ENCODE measurements around the gene PCDHGA5. TPM values are rescaled to one million over a fixed set of nuclear protein-coding genes. Genes with fewer than 3 reads are reported as not detected.
A peak's percentile ranks its signal among the peaks of the same experiment; 100 is the strongest.

The PCDHGA5 gene
- total and polyA plus RNA-seq, 2 of the 8 experiments (the other 6 are each of a cell fraction or from before 2014, with no cell fraction given), result 1.1 to 1.3 TPM

DNA sequence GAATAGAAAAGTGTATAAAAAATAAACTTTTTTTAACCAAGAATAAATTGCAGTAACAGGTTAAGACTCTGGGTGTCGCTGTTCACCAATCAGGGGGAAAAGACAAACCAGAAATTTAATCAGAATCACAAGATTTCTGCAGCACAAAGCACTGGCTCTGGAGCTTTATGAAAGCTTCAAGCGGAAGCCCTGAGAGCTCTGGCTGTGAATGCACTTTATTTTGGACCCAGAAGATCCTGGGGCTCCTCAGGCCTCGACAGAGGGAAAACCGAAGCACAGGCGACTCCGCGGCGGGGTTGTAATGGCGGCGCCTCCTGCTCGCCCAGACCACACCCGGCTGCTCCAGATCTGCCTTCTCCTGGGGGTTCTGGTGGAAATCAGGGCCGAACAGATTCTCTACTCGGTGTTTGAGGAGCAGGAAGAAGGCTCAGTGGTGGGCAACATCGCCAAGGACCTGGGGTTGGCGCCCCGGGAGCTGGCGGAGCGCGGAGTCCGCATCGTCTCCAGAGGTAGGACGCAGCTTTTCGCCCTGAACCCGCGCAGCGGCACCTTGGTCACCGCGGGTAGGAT lies 9.0 kb upstream of the PCDHGA5 start, which contains the start of gene PCDHGA4:
Gene PCDHGA4 (plus strand): TSS at position 122 of the 570 bp plus-strand sequence. CDS start 87 bp downstream, at position 209.
- no peak within 1 kb of the TSS for H2AK5ac ChIP-seq (ENCODE audit: low read depth, low read length)
- peaks cover 0 to 13% (median 3%) of the 10 kb centered on the region in 4 experiments; a peak in 3 of 8 replicates for H3K36me3 ChIP-seq (ENCODE audit: control insufficient read depth in 2 of 4, insufficient read depth in 4 of 4, low read length in 3 of 4)

More for the DNA sequence above, 9.0 kb upstream of the PCDHGA5 start, which contains the start of gene PCDHGA4:
- DNase-seq (ENCODE audit: low read depth in 1 of 2, low spot score in 2 of 2) (no peak), FAIRE-seq (no peak)
- CTCF ChIA-PET (ENCODE audit: partially characterized antibody), result interaction anchor here (0.6 to 4.4 kb wide), 42 partner anchors 9 to 279 kb away, joined by 3 to 28 read pairs (median 5); partner anchors contain the start of genes PCDHB10, PCDHB14, PCDHB15 and PCDHB16
- Histone ChIP-seq H3K27me3 (replicated peaks in 1 of 4; ENCODE audit: control insufficient read depth in 3 of 4, extremely low read depth in 1 of 4, insufficient read depth in 3 of 4, low read length in 3 of 4) (no peaks in the 10 kb centered on the region), H3K23me2 (ENCODE audit: low read depth, low read length) (no peaks in the 10 kb centered on the region), H3K9me3 (ENCODE audit: insufficient read depth in 2 of 2, low read depth in 1 of 2, low read length in 1 of 2) (peaks cover 35 to 44% of the 10 kb centered on the region in 2 experiments), H2BK15ac (ENCODE audit: low read length) (no peak within 1 kb of the TSS), H3K4me3 (ENCODE audit: extremely low read depth in 1 of 4, insufficient read depth in 2 of 4, low read depth in 3 of 4, low read length in 4 of 4) (no peak within 1 kb of the TSS), H3K9ac (replicated peaks in 1 of 4; ENCODE audit: extremely low read depth in 1 of 4, low read depth in 3 of 4, low read length in 3 of 4) (no peak within 1 kb of the TSS), H3K27ac (ENCODE audit: low read depth, low read length) (no peak within 1 kb of the TSS), H3K56ac (replicated peaks; ENCODE audit: insufficient read length, low read depth, low read length) (no peak within 1 kb of the TSS), H4K5ac (ENCODE audit: insufficient read length, low read depth, low read length) (no peak within 1 kb of the TSS), H2BK12ac (ENCODE audit: low read depth, low read length) (no peak within 1 kb of the TSS), H3K4me2 (ENCODE audit: insufficient read depth in 1 of 2, low read depth in 2 of 2, low read length in 2 of 2) (no peak within 1 kb of the TSS), H3K18ac (ENCODE audit: extremely low read depth, low read length) (no peak within 1 kb of the TSS), H4K91ac (replicated peaks; ENCODE audit: insufficient read length, low read length) (no peak within 1 kb of the TSS), H3K14ac (ENCODE audit: insufficient read length) (no peak within 1 kb of the TSS), H2AFZ (ENCODE audit: low read length) (no peak within 1 kb of the TSS), H3K79me2 (ENCODE audit: control insufficient read depth in 1 of 2, insufficient read depth in 2 of 2, low read length in 2 of 2) (no peaks in the 10 kb centered on the region), H2BK5ac (ENCODE audit: low read depth, low read length) (no peak within 1 kb of the TSS), H2BK120ac (replicated peaks; ENCODE audit: low read depth, low read length) (no peak within 1 kb of the TSS), H3K4ac (replicated peaks; ENCODE audit: insufficient read length, low read depth, low read length) (no peak within 1 kb of the TSS), H3K79me1 (ENCODE audit: low read depth, low read length) (no peaks in the 10 kb centered on the region), H2BK20ac (ENCODE audit: low read length) (no peak within 1 kb of the TSS), H4K8ac (ENCODE audit: extremely low read depth, insufficient read depth, low read length) (no peak within 1 kb of the TSS), H3K4me1 (replicated peaks in 1 of 4; ENCODE audit: control insufficient read depth in 3 of 4, insufficient read depth in 4 of 4, low read length in 3 of 4) (peaks cover 0 to 6% (median under 1%) of the 10 kb centered on the region in 4 experiments; a peak in 1 of 7 replicates), H3K23ac (ENCODE audit: insufficient read length) (no peak within 1 kb of the TSS), H4K20me1 (replicated peaks in 1 of 2; ENCODE audit: control insufficient read depth in 1 of 2, insufficient read depth in 2 of 2, low read length in 2 of 2) (no peaks in the 10 kb centered on the region)
- TF ChIP-seq SAP30 (IDR thresholded peaks at IDR 0.05; ENCODE audit: insufficient read depth, insufficient replicate concordance, low read length) (no peak), RAD21 (IDR thresholded peaks at IDR 0.05 in 1 of 2, conservative IDR thresholded peaks at IDR 0.05 in 1 of 2; ENCODE audit: low read depth in 2 of 2, low read length in 2 of 2) (peak; percentile 25 to 37), RFX5 (IDR thresholded peaks at IDR 0.05; ENCODE audit: borderline replicate concordance, low read depth, low read length) (no peak), POLR2AphosphoS5 (IDR thresholded peaks at IDR 0.05; ENCODE audit: low read depth, low read length) (no peak)
- TF ChIP-seq, protein P1, sequence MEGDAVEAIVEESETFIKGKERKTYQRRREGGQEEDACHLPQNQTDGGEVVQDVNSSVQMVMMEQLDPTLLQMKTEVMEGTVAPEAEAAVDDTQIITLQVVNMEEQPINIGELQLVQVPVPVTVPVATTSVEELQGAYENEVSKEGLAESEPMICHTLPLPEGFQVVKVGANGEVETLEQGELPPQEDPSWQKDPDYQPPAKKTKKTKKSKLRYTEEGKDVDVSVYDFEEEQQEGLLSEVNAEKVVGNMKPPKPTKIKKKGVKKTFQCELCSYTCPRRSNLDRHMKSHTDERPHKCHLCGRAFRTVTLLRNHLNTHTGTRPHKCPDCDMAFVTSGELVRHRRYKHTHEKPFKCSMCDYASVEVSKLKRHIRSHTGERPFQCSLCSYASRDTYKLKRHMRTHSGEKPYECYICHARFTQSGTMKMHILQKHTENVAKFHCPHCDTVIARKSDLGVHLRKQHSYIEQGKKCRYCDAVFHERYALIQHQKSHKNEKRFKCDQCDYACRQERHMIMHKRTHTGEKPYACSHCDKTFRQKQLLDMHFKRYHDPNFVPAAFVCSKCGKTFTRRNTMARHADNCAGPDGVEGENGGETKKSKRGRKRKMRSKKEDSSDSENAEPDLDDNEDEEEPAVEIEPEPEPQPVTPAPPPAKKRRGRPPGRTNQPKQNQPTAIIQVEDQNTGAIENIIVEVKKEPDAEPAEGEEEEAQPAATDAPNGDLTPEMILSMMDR (IDR thresholded peaks at IDR 0.05; ENCODE audit: control extremely low read depth in 1 of 3, insufficient read depth in 1 of 3, low read depth in 1 of 3, low read length in 3 of 3), result peak in 2 of 3 experiments; percentile 34 to 39; a peak in 2 of 4 replicates
- POLR2A ChIA-PET (ENCODE audit: partially characterized antibody), result no interaction called here
- WGBS, 2 experiments (ENCODE audit: extremely low coverage in 1 of 2, insufficient coverage in 1 of 2, insufficient read length in 1 of 2, insufficient replicate concordance in 2 of 2, low coverage in 1 of 2, low lambda C conversion rate in 2 of 2, missing lambda C conversion rate in 1 of 2), result 87% methylated on average over 29 of the region's 29 CpGs; no CpG with 5 or more reads in 1 of the 2 experiments

Data from H1 (cell line).